ENCODE results near the gene RECK. TPM values are rescaled to one million over a fixed set of nuclear protein-coding genes. Genes with fewer than 3 reads are reported as not detected.

RECK gene
- total RNA-seq, 2 experiments from 2014 or later, result 4.2 to 4.4 TPM

GRCh38 chr9:36018891-36019720 is 17.6 kb upstream of the RECK start:
- ChIA-PET POLR2A (interaction anchor here (1.0 kb wide), 1 partner anchor 18 kb away, joined by 10 read pairs; no protein-coding TSS in a partner anchor), CTCF (interaction anchor here (0.8 to 3.0 kb wide), 3 partner anchors 10 to 64 kb away, joined by 3 to 9 read pairs (median 4); no protein-coding TSS in a partner anchor)

- POLR2A ChIA-PET, result no interaction called here
Observed at GRCh38 chr9:36021968-36022367, 14.7 kb upstream of the RECK start.

GRCh38 chr9:36023260-36024048 is 13.3 kb upstream of the RECK start:
- CTCF ChIA-PET, result interaction anchor here (0.6 to 3.1 kb wide), 11 partner anchors 11 to 355 kb away, joined by 3 to 26 read pairs (median 5); partner anchors contain the start of genes OR2S2 and RECK
- POLR2A ChIA-PET, result no interaction called here

More at GRCh38 chr9:36021968-36022367, 14.7 kb upstream of the RECK start:
- CTCF ChIA-PET, result interaction anchor here (0.6 to 3.1 kb wide), 2 partner anchors 66 to 245 kb away, joined by 3 to 26 read pairs; partner anchors contain the start of gene OR2S2

- POLR2A ChIA-PET, result no interaction called here
- CTCF ChIA-PET, result interaction anchor here (1.2 kb wide), 1 partner anchor 15 kb away, joined by 3 read pairs; no protein-coding TSS in a partner anchor
Observed at GRCh38 chr9:36025746-36026145, 11.0 kb upstream of the RECK start.

GRCh38 chr9:36029202-36029601 is 7.5 kb upstream of the RECK start:
- ChIA-PET CTCF (no interaction called here), POLR2A (no interaction called here)

GRCh38 chr9:36029765-36030528 is 6.8 kb upstream of the RECK start:
- ChIA-PET POLR2A (no interaction called here), CTCF (no interaction called here)

GRCh38 chr9:36030871-36031270 is 5.8 kb upstream of the RECK start:
- ChIA-PET CTCF (no interaction called here), POLR2A (no interaction called here)

GRCh38 chr9:36031774-36032555 is 4.7 kb upstream of the RECK start:
- ChIA-PET POLR2A (no interaction called here), CTCF (interaction anchor here (1.0 kb wide), 1 partner anchor 10 kb away, joined by 3 read pairs; no protein-coding TSS in a partner anchor)

- CTCF ChIA-PET, result interaction anchor here (0.6 to 1.1 kb wide), 3 partner anchors 11 to 87 kb away, joined by 3 to 4 read pairs (median 3); no protein-coding TSS in a partner anchor
Observed at GRCh38 chr9:36033788-36034187, 2.9 kb upstream of the RECK start.

GRCh38 chr9:36034234-36034633 is 2.5 kb upstream of the RECK start:
- POLR2A ChIA-PET, result no interaction called here
- CTCF ChIA-PET, result interaction anchor here (0.6 to 1.1 kb wide), 3 partner anchors 11 to 87 kb away, joined by 3 to 4 read pairs (median 3); no protein-coding TSS in a partner anchor

More at GRCh38 chr9:36033788-36034187, 2.9 kb upstream of the RECK start:
- POLR2A ChIA-PET, result no interaction called here

- CTCF ChIA-PET, result interaction anchor here (1.0 kb wide), 1 partner anchor 26 kb away, joined by 4 read pairs; no protein-coding TSS in a partner anchor
Observed at GRCh38 chr9:36035006-36035405, 1.7 kb upstream of the RECK start.

GRCh38 chr9:36036253-36036779 is 397 bp upstream of the RECK start:
- POLR2A ChIA-PET, result interaction anchor here (0.6 to 1.4 kb wide), 2 partner anchors 16 to 283 kb away, joined by 4 read pairs; no protein-coding TSS in a partner anchor
- CTCF ChIA-PET, result interaction anchor here (0.7 kb wide), 1 partner anchor 13 kb away, joined by 3 read pairs; no protein-coding TSS in a partner anchor

More at GRCh38 chr9:36035006-36035405, 1.7 kb upstream of the RECK start:
- POLR2A ChIA-PET, result no interaction called here

GRCh38 chr9:36037549-36038122 is 923 bp downstream of the RECK start:
- CTCF ChIA-PET, result interaction anchor here (0.7 kb wide), 1 partner anchor 84 kb away, joined by 3 read pairs; no protein-coding TSS in a partner anchor
- POLR2A ChIA-PET, result interaction anchor here (1.0 to 1.4 kb wide), 2 partner anchors 14 to 18 kb away, joined by 4 to 10 read pairs; no protein-coding TSS in a partner anchor

GRCh38 chr9:36039121-36039520 is 2.4 kb downstream of the RECK start:
- ChIA-PET POLR2A (no interaction called here), CTCF (interaction anchor here (0.6 kb wide), 1 partner anchor 298 kb away, joined by 4 read pairs; no protein-coding TSS in a partner anchor)

GRCh38 chr9:36039696-36040095 is 3.0 kb downstream of the RECK start:
- POLR2A ChIA-PET, result interaction anchor here (0.6 kb wide), 1 partner anchor 15 kb away, joined by 5 read pairs; no protein-coding TSS in a partner anchor
- CTCF ChIA-PET, result no interaction called here

- ChIA-PET CTCF (interaction anchor here (0.6 kb wide), 1 partner anchor 55 kb away, joined by 3 read pairs; no protein-coding TSS in a partner anchor), POLR2A (no interaction called here)
Observed at GRCh38 chr9:36040271-36040925, 3.7 kb downstream of the RECK start.

- ChIA-PET CTCF (interaction anchor here (1.2 kb wide), 1 partner anchor 9 kb away, joined by 3 read pairs; no protein-coding TSS in a partner anchor), POLR2A (no interaction called here)
Observed at GRCh38 chr9:36041506-36041905, 4.8 kb downstream of the RECK start.

Data from activated CD8-positive, alpha-beta memory T cell treated with anti-CD3 and anti-CD28 coated beads for 36 hours (primary cell).